GM12878 (cell line): ENCODE measurements around the gene UBE2E2. TPM values are rescaled to one million over a fixed set of nuclear protein-coding genes. Genes with fewer than 3 reads are reported as not detected.

ENCODE experiments used
- ASH2L ChIP-seq: fragments of 300-600, 200-600 bp; sonication (generic); IDR thresholded peaks from 2 replicates; pipeline ENCODE4 v1.6.1; 2017; ENCODE audit warnings: low read depth, mild to moderate bottlenecking, borderline replicate concordance
- ATF2 ChIP-seq: IDR thresholded peaks from 2 replicates; pipeline ENCODE4 v1.6.1; 2012; ENCODE audit warnings: low read length, inconsistent platforms
- BHLHE40 ChIP-seq, 2 experiments: fragments of 450-650 bp in 1 of 2; IDR thresholded peaks; 2 replicates each; pipeline ENCODE4 v1.6.1; 2011 to 2017; ENCODE audit warnings: low read depth in 2 of 2, borderline replicate concordance in 1 of 2, improper control_type of control experiment in 1 of 2, low read length in 1 of 2, mild to moderate bottlenecking in 1 of 2
- BRCA1 ChIP-seq: IDR thresholded peaks from 2 replicates; pipeline ENCODE4 v1.6.1; 2011; ENCODE audit warnings: low read depth, low read length, improper control_type of control experiment
- CHD2 ChIP-seq: IDR thresholded peaks from 2 replicates; pipeline ENCODE4 v1.6.1; 2011; ENCODE audit warnings: low read depth, low read length, improper control_type of control experiment, borderline replicate concordance
- DPF2 ChIP-seq: fragments of 450-650 bp; IDR thresholded peaks from 2 replicates; pipeline ENCODE4 v1.6.1; 2017; ENCODE audit warnings: mild to moderate bottlenecking
- FOXK2 ChIP-seq: fragments of 450-650 bp; IDR thresholded peaks from 2 replicates; pipeline ENCODE4 v1.6.1; 2017; ENCODE audit warnings: mild to moderate bottlenecking, moderate library complexity
- GATAD2B ChIP-seq: fragments of 450-650 bp; conservative IDR thresholded peaks from 2 replicates; pipeline ENCODE4 v1.6.1; 2017; ENCODE audit warnings: low read depth, mild to moderate bottlenecking, moderate library complexity
- IKZF2 ChIP-seq, 2 experiments: fragments of 450-650 bp; IDR thresholded peaks; 2 replicates each; pipeline ENCODE4 v1.6.1; 2017; ENCODE audit warnings: mild to moderate bottlenecking in 2 of 2, moderate library complexity in 2 of 2
- MTA2 ChIP-seq: fragments of 450-650 bp; IDR thresholded peaks from 2 replicates; pipeline ENCODE4 v1.6.1; 2016; ENCODE audit warnings: low read depth, mild to moderate bottlenecking, moderate library complexity
- NFIC ChIP-seq: IDR thresholded peaks from 2 replicates; pipeline ENCODE4 v1.6.1; 2012; ENCODE audit warnings: low read depth, mild to moderate bottlenecking, inconsistent platforms, low read length, moderate library complexity
- NFXL1 ChIP-seq: fragments of 450-650 bp; IDR thresholded peaks from 2 replicates; pipeline ENCODE4 v1.6.1; 2017; ENCODE audit warnings: antibody characterized with exemption, mild to moderate bottlenecking, borderline replicate concordance
- NR2C2 ChIP-seq: IDR thresholded peaks from 2 replicates; pipeline ENCODE4 v1.6.1; 2011; ENCODE audit warnings: borderline replicate concordance, low read depth; ENCODE audit not compliant: control insufficient read depth, insufficient read length
- PML ChIP-seq: IDR thresholded peaks from 2 replicates; pipeline ENCODE4 v1.6.1; 2012; ENCODE audit warnings: low read length, inconsistent platforms
- RAD21 ChIP-seq: IDR thresholded peaks from 2 replicates; pipeline ENCODE4 v1.6.1; 2011; ENCODE audit warnings: mild to moderate bottlenecking, low read depth, low read length, moderate library complexity; ENCODE audit not compliant: insufficient read depth
- RELB ChIP-seq: fragments of 450-650 bp; IDR thresholded peaks from 2 replicates; pipeline ENCODE4 v1.6.1; 2017; ENCODE audit warnings: low read depth, mild to moderate bottlenecking, moderate library complexity
- RUNX3 ChIP-seq: IDR thresholded peaks from 2 replicates; pipeline ENCODE4 v1.6.1; 2012; ENCODE audit warnings: low read length, inconsistent platforms
- SIN3A ChIP-seq: IDR thresholded peaks from 2 replicates; pipeline ENCODE4 v1.6.1; 2012; ENCODE audit warnings: low read depth, low read length, improper control_type of control experiment
- SIX5 ChIP-seq: IDR thresholded peaks from 2 replicates; pipeline ENCODE4 v1.6.1; 2011; ENCODE audit warnings: mild to moderate bottlenecking, low read depth, low read length, moderate library complexity; ENCODE audit not compliant: severe bottlenecking
- TBL1XR1 ChIP-seq: IDR thresholded peaks from 2 replicates; pipeline ENCODE4 v1.6.1; 2012; ENCODE audit warnings: low read depth, low read length, improper control_type of control experiment
- USF2 ChIP-seq: IDR thresholded peaks from 2 replicates; pipeline ENCODE4 v1.6.1; 2011; ENCODE audit warnings: low read depth, low read length, improper control_type of control experiment, borderline replicate concordance
- WRNIP1 ChIP-seq: IDR thresholded peaks from 2 replicates; pipeline ENCODE4 v1.6.1; 2011; ENCODE audit warnings: low read depth, low read length, improper control_type of control experiment, borderline replicate concordance
- ZBTB4 ChIP-seq: fragments of 450-650 bp; formaldehyde crosslinking; IDR thresholded peaks from 2 replicates; pipeline ENCODE4 v1.4.0; 2022; ENCODE audit warnings: mild to moderate bottlenecking, moderate library complexity
- ZNF217 ChIP-seq: fragments of 450-650 bp; IDR thresholded peaks from 2 replicates; pipeline ENCODE4 v1.6.1; 2017; ENCODE audit warnings: antibody characterized with exemption, mild to moderate bottlenecking
- ZNF274 ChIP-seq: IDR thresholded peaks from one replicate; pipeline ENCODE4 v1.8.0; 2011; ENCODE audit not compliant: insufficient read length, insufficient read depth
- polyA plus RNA-seq, 11 experiments: library from polyadenylated mRNA; depleted of rRNA in 4 of 11; unstranded in 6 of 11; stranded (reverse) in 5 of 11; fragments of >200 nt; fragmentation: Nextera tagmentation in 4 of 11; fragmentation: Illumina TruSeq in 1 of 11; extraction: Ambion mirVana in 4 of 11; extraction: Trizol in 1 of 11; gene quantifications; 1 replicate in 1 of 11; 2 replicates in 10 of 11; pipeline versions ENCODE4 v1.2.1 to v1.2.3, GENCODE V29; 2011 to 2016; ENCODE audit warnings: inconsistent platforms in 2 of 11, missing spikeins in 2 of 11, low read depth in 1 of 11
- total RNA-seq, 4 experiments: library from RNA; depleted of rRNA in 3 of 4; stranded (reverse); fragments of >200 nt in 3 of 4; fragmentation: Illumina TruSeq in 1 of 4; extraction: Trizol in 1 of 4; gene quantifications; 2 replicates each; pipeline versions ENCODE4 v1.2.1 to v1.2.3, GENCODE V29; 2013 to 2021

Gene UBE2E2
- total and polyA plus RNA-seq, 10 of the 15 experiments (the other 5 are each of a cell fraction or from before 2014, with no cell fraction given): 8.7 to 71.0 (median 36.4) TPM

GRCh38 chr3:23159929-23160328 is 43.2 kb upstream of the UBE2E2 start (continued):
- TF ChIP-seq RELB: peak; percentile 61; the same call in 1 of the 2 replicates
- no peak for TF ChIP-seq NFXL1
- peak; percentile 78 for TF ChIP-seq RUNX3
- 0 out of 2 replicates have a peak, but pooled peaks have one; percentile 54 for TF ChIP-seq ATF2
- no peak for TF ChIP-seq SIX5
- TF ChIP-seq WRNIP1: no peak
- TF ChIP-seq GATAD2B: no peak
- no peak for TF ChIP-seq PML
- no peak for TF ChIP-seq ASH2L
- peak; percentile 73 to 79 for TF ChIP-seq IKZF2 (IDR thresholded peaks at IDR 0.05)
- TF ChIP-seq USF2: no peak
- TF ChIP-seq SIN3A: no peak
- 0 out of 2 replicates have a peak, but pooled peaks have one; percentile 28 for TF ChIP-seq ZNF217
- TF ChIP-seq CHD2: no peak
- no peak for TF ChIP-seq TBL1XR1
- TF ChIP-seq NFIC: peak; percentile 94
- TF ChIP-seq ZBTB4 (CRISPR knock-in tag): no peak
- no peak for TF ChIP-seq MTA2
- TF ChIP-seq ZNF274: no peak
- no peak for TF ChIP-seq FOXK2
- no peak for TF ChIP-seq BRCA1
- no peak for TF ChIP-seq BHLHE40 (IDR thresholded peaks at IDR 0.05; ENCODE audit: borderline replicate concordance in 1 of 2, low read depth in 2 of 2, low read length in 1 of 2)
- TF ChIP-seq RAD21: no peak
- 0 out of 2 replicates have a peak, but pooled peaks have one; percentile 29 for TF ChIP-seq DPF2
- no peak for TF ChIP-seq NR2C2
